Cortex of kidney (tissue), 1 donor: ENCODE results near the gene WASHC1.
"Not testable (repeated sequence)": the region's sequence is repeated elsewhere in the genome, so short reads cannot be mapped to it uniquely, and the experiment has no call there.

ENCODE experiments used
- DNase-seq: peaks from one replicate; lab custom pipeline; 2025; lab: John Stamatoyannopoulos, UW

Gene WASHC1

GRCh38 chr9:14129-14809 is 15.0 kb downstream of the WASHC1 start:
- not testable (repeated sequence) for DNase-seq

- not testable (repeated sequence) for DNase-seq
These were observed 18.1 kb downstream of the WASHC1 start for GRCh38 chr9:11206-11605.

GRCh38 chr9:10653-11053 is 18.6 kb downstream of the WASHC1 start:
- not testable (repeated sequence) for DNase-seq

- not testable (repeated sequence) for DNase-seq
These were observed 19.0 kb downstream of the WASHC1 start for GRCh38 chr9:10207-10606.
